Measurements from ENCODE around the gene WT1.

The WT1 gene

DNA sequence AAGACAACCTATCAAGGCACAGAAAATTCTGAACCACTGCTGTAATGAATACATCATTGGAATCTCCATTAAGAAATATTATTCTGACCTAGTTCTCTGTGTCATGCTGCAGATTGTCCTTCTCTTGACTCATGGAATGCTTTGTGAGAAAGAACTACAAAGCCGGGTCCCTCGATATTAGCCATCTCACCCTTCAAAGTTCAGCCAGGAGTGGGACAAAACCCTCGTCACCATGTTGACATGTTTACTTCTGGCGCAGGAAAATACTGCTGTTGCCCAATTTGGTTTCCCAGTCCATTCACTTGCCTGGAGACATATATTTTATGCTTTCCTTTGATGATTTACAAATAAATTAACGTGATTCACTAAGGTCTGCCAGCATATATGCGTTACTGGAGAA, 10.9 kb upstream of the WT1 start:
- no peak for DNase-seq (ENCODE audit: low read depth)
- TF ChIP-seq, protein P1, sequence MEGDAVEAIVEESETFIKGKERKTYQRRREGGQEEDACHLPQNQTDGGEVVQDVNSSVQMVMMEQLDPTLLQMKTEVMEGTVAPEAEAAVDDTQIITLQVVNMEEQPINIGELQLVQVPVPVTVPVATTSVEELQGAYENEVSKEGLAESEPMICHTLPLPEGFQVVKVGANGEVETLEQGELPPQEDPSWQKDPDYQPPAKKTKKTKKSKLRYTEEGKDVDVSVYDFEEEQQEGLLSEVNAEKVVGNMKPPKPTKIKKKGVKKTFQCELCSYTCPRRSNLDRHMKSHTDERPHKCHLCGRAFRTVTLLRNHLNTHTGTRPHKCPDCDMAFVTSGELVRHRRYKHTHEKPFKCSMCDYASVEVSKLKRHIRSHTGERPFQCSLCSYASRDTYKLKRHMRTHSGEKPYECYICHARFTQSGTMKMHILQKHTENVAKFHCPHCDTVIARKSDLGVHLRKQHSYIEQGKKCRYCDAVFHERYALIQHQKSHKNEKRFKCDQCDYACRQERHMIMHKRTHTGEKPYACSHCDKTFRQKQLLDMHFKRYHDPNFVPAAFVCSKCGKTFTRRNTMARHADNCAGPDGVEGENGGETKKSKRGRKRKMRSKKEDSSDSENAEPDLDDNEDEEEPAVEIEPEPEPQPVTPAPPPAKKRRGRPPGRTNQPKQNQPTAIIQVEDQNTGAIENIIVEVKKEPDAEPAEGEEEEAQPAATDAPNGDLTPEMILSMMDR (IDR thresholded peaks at IDR 0.05; ENCODE audit: low read depth, low read length): no peak
- no peak for TF ChIP-seq POLR2A (IDR thresholded peaks at IDR 0.05; ENCODE audit: extremely low read depth, insufficient read length)
- no peak for TF ChIP-seq MYC (IDR thresholded peaks at IDR 0.05; ENCODE audit: low read depth, low read length)
- no peak for TF ChIP-seq MAX (IDR thresholded peaks at IDR 0.05; ENCODE audit: low read depth, low read length)
- H3K4me3 ChIP-seq (ENCODE audit: low read depth, low read length): no peak overlapping the region

DNA sequence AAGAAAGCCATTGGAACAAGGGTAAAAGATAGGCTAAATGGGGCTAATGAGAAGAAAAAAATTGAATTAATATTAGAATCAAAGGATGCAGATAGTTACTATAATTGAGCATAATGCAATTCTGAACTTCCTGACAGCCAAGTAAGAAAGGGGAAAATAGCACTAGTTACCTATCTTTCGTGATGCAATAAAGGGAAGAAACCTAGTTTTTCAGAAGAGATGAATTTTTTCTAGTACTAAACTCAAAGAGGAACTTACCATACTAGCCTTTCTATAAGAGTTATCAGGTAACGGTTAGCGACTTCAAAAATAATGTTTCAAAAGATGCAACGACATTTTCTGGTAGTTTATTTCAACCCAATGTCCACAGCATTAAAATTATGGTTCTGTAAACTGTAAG, 8.8 kb upstream of the WT1 start:
- H3K4me3 ChIP-seq (ENCODE audit: low read depth, low read length): no peak overlapping the region
- DNase-seq (ENCODE audit: low read depth): no peak
- no peak for TF ChIP-seq POLR2A (IDR thresholded peaks at IDR 0.05; ENCODE audit: extremely low read depth, insufficient read length)
- TF ChIP-seq MAX (IDR thresholded peaks at IDR 0.05; ENCODE audit: low read depth, low read length): no peak
- TF ChIP-seq MYC (IDR thresholded peaks at IDR 0.05; ENCODE audit: low read depth, low read length): no peak
- TF ChIP-seq, protein P1 (IDR thresholded peaks at IDR 0.05; ENCODE audit: low read depth, low read length): no peak

- TF ChIP-seq, protein P1 (IDR thresholded peaks at IDR 0.05; ENCODE audit: low read depth, low read length): no peak
- TF ChIP-seq MYC (IDR thresholded peaks at IDR 0.05; ENCODE audit: low read depth, low read length) (no peak), MAX (IDR thresholded peaks at IDR 0.05; ENCODE audit: low read depth, low read length) (no peak), POLR2A (IDR thresholded peaks at IDR 0.05; ENCODE audit: extremely low read depth, insufficient read length) (no peak)
- no peak for DNase-seq (ENCODE audit: low read depth)
- no peak overlapping the region for H3K4me3 ChIP-seq (ENCODE audit: low read depth, low read length)
Measured at GRCh38 chr11:32440916-32441315, 5.6 kb upstream of the WT1 start.

DNA sequence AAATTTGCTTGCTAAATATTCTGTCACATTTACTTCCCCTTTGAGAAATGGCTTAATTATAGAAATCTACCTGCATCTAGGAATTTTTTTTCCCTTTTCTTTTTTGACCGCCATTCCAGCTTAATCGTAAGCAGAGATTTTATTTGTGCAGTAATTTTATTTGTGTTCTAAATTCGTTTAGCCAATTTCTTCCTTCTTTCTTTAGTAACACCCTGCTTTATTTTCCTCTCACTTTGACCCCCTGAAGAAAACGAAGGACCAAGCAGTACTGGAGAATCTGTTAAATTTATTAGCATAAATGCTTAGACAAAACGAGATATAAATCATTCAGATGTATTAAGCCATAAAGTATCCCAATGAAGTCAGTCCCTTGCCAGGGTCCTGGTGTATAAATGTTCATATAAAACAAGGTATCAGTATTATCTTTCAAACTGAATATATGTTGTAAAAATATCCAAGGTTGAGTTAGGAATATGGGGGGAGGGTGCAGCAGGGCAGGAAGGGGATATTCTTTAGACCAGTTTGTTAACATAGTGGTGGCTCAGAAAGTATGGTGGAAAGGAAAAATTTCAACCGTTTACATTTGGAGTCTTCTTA, 5.1 kb upstream of the WT1 start:
- no peak overlapping the region for H3K4me3 ChIP-seq (ENCODE audit: low read depth, low read length)
- TF ChIP-seq POLR2A (IDR thresholded peaks at IDR 0.05; ENCODE audit: extremely low read depth, insufficient read length) (no peak), MYC (IDR thresholded peaks at IDR 0.05; ENCODE audit: low read depth, low read length) (no peak), MAX (IDR thresholded peaks at IDR 0.05; ENCODE audit: low read depth, low read length) (no peak)
- TF ChIP-seq, protein P1 (IDR thresholded peaks at IDR 0.05; ENCODE audit: low read depth, low read length): no peak
- no peak for DNase-seq (ENCODE audit: low read depth)

DNA sequence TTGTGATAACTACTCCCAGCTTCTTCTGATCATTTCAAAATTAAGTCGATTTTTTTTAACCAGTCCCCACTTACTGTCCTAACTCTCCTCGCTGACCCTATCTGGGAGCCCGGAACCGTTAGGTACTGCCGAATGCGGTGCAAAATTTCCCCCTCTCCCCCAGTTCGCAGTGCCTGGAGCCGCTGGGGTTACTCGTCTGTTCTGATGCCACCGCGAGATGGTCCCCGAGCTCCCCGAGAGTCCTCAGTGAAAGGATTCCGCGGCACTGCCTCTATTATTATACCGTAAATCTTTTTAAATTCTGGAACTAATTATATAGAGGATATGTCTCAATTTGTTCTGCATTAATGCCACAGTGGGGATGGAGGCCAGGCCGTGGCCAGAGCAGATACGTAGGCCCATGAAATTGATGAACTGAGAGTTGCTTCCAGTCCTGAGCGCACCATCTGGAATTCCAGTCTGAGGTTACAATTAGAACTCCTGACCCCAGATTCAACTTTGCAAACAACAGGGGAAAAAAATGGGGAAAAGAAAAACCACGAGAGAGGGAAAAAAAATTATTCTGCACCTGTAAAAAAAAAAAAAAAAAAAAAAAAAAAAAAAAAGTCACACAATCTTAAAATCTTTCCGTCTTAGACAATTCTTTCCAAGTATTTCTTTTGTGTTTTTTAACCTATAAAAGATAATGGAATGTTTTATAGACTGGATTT, 4.3 kb upstream of the WT1 start:
- TF ChIP-seq, protein P1 (IDR thresholded peaks at IDR 0.05; ENCODE audit: low read depth, low read length): no peak
- TF ChIP-seq MYC (IDR thresholded peaks at IDR 0.05; ENCODE audit: low read depth, low read length): no peak
- no peak for TF ChIP-seq MAX (IDR thresholded peaks at IDR 0.05; ENCODE audit: low read depth, low read length)
- TF ChIP-seq POLR2A (IDR thresholded peaks at IDR 0.05; ENCODE audit: extremely low read depth, insufficient read length): no peak
- DNase-seq (ENCODE audit: low read depth): no peak
- H3K4me3 ChIP-seq (ENCODE audit: low read depth, low read length): no peak overlapping the region

Data from NB4 (cell line).